ENCODE data around the gene SLC6A7. TPM values are rescaled to one million over a fixed set of nuclear protein-coding genes. Genes with fewer than 3 reads are reported as not detected.

Gene SLC6A7
- total and polyA plus RNA-seq, 8 donors: not detected

- Histone ChIP-seq H3K27me3 (no peaks in the 10 kb centered on the region), H3K27ac (no peak overlapping the region)
- WGBS, 2 donors: 88% methylated on average over 9 of the region's 9 CpGs
Measured at GRCh38 chr5:150181766-150182545, 7.9 kb upstream of the SLC6A7 start.

GRCh38 chr5:150182774-150183173 lies 7.1 kb upstream of the SLC6A7 start:
- Histone ChIP-seq H3K27ac (no peak overlapping the region), H3K36me3 (no peaks in the 10 kb centered on the region), H3K9me3 (no peaks in the 10 kb centered on the region), H3K27me3 (no peaks in the 10 kb centered on the region), H3K4me1 (peaks cover 0 to 2% (median 0%) of the 10 kb centered on the region in 3 donors), H3K4me3 (no peak overlapping the region)
- no peak for ATAC-seq
- intact Hi-C loops (cut with DNase I): no loop called here
- FAIRE-seq: no peak
- DNase-seq: no peak
- 89 to 90% methylated on average over 10 of the region's 10 CpGs for WGBS, 2 donors
- TF ChIP-seq, protein P1, sequence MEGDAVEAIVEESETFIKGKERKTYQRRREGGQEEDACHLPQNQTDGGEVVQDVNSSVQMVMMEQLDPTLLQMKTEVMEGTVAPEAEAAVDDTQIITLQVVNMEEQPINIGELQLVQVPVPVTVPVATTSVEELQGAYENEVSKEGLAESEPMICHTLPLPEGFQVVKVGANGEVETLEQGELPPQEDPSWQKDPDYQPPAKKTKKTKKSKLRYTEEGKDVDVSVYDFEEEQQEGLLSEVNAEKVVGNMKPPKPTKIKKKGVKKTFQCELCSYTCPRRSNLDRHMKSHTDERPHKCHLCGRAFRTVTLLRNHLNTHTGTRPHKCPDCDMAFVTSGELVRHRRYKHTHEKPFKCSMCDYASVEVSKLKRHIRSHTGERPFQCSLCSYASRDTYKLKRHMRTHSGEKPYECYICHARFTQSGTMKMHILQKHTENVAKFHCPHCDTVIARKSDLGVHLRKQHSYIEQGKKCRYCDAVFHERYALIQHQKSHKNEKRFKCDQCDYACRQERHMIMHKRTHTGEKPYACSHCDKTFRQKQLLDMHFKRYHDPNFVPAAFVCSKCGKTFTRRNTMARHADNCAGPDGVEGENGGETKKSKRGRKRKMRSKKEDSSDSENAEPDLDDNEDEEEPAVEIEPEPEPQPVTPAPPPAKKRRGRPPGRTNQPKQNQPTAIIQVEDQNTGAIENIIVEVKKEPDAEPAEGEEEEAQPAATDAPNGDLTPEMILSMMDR (IDR thresholded peaks at IDR 0.05): no peak

More at GRCh38 chr5:150181766-150182545, 7.9 kb upstream of the SLC6A7 start:
- ATAC-seq: no peak
- Histone ChIP-seq H3K36me3 (no peaks in the 10 kb centered on the region), H3K4me3 (no peak overlapping the region), H3K9me3 (no peaks in the 10 kb centered on the region), H3K4me1 (peaks cover 0 to 2% (median 0%) of the 10 kb centered on the region in 3 donors)
- no peak for FAIRE-seq
- intact Hi-C loops (cut with DNase I): no loop called here
- TF ChIP-seq, protein P1 (IDR thresholded peaks at IDR 0.05): no peak
- no peak for DNase-seq

- FAIRE-seq: no peak
- no peak overlapping the region for H3K27ac ChIP-seq
- H3K4me1 ChIP-seq: peaks cover 0 to 2% (median 0%) of the 10 kb centered on the region in 3 donors
- no peaks in the 10 kb centered on the region for H3K9me3 ChIP-seq
- intact Hi-C loops (cut with DNase I): no loop called here
- no peak for DNase-seq
- TF ChIP-seq, protein P1 (IDR thresholded peaks at IDR 0.05): no peak
- no peaks in the 10 kb centered on the region for H3K36me3 ChIP-seq
- no peak overlapping the region for H3K4me3 ChIP-seq
- no peak for ATAC-seq
- no peaks in the 10 kb centered on the region for H3K27me3 ChIP-seq
- WGBS, 2 donors: 94 to 96% methylated on average over 12 of the region's 12 CpGs
Measured at GRCh38 chr5:150183436-150183835, 6.4 kb upstream of the SLC6A7 start.

GRCh38 chr5:150184006-150184405 lies 5.9 kb upstream of the SLC6A7 start:
- H3K4me1 ChIP-seq: peaks cover 0 to 2% (median 0%) of the 10 kb centered on the region in 3 donors
- no peak overlapping the region for H3K4me3 ChIP-seq
- no peak overlapping the region for H3K27ac ChIP-seq
- H3K27me3 ChIP-seq: no peaks in the 10 kb centered on the region
- no peaks in the 10 kb centered on the region for H3K9me3 ChIP-seq
- FAIRE-seq: no peak
- ATAC-seq: no peak
- WGBS, 2 donors: 84 to 93% methylated on average over 2 of the region's 2 CpGs
- H3K36me3 ChIP-seq: no peaks in the 10 kb centered on the region
- DNase-seq: no peak
- intact Hi-C loops (cut with DNase I): no loop called here
- TF ChIP-seq, protein P1 (IDR thresholded peaks at IDR 0.05): no peak

Data from pancreas (tissue), 10 donors.